ENCODE measurements around the gene CTNNA3. TPM values are rescaled to one million over a fixed set of nuclear protein-coding genes. Genes with fewer than 3 reads are reported as not detected.

The CTNNA3 gene
- total RNA-seq, 1 experiment from 2014 or later, result 0.20 TPM

DNA sequence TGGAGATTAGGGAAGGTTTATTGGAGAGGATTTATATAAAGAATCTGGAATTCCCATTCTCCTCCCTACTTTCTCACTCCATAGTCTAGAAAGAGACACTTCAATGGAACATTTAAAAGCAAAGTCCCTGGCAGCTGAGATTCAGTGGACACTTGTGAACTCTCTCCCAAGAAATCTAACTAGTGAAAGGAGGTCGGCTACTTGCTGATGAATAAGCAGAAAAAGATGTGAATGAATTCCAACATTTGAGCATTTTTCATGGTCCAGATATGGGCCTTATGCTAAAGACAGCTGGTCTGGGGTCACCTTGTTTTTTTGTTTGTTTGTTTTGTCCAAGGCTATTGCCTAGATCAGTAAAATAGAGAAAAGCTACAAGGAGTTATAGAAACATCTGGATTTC, 911.2 kb downstream of the CTNNA3 start:
- Mint-ChIP-seq H3K4me1 (ENCODE audit: low read depth, unreplicated experiment) (no peaks in the 10 kb centered on the region), H3K27me3 (ENCODE audit: insufficient read depth, unreplicated experiment) (peaks cover 3% of the 10 kb centered on the region), H3K36me3 (ENCODE audit: insufficient read depth, unreplicated experiment) (no peaks in the 10 kb centered on the region), H3K27ac (ENCODE audit: unreplicated experiment) (no peak overlapping the region), H3K9me3 (ENCODE audit: unreplicated experiment) (no peaks in the 10 kb centered on the region), H3K4me3 (ENCODE audit: unreplicated experiment) (no peak overlapping the region)
- intact Hi-C loops (cut with micrococcal nuclease; ENCODE audit: unreplicated experiment), result no loop called here
- Histone ChIP-seq H3K4me3 (ENCODE audit: low read depth, low read length) (no peak overlapping the region), H3K27me3 (replicated peaks; ENCODE audit: control insufficient read depth, insufficient read depth, low read length) (no peaks in the 10 kb centered on the region), H3K36me3 (ENCODE audit: control insufficient read depth, insufficient read depth, low read length) (no peaks in the 10 kb centered on the region), H3K4me1 (no peaks in the 10 kb centered on the region), H3K9me3 (no peaks in the 10 kb centered on the region)
- ChIA-PET CTCF (no interaction called here), POLR2A (no interaction called here)
- TF ChIP-seq, protein P1, sequence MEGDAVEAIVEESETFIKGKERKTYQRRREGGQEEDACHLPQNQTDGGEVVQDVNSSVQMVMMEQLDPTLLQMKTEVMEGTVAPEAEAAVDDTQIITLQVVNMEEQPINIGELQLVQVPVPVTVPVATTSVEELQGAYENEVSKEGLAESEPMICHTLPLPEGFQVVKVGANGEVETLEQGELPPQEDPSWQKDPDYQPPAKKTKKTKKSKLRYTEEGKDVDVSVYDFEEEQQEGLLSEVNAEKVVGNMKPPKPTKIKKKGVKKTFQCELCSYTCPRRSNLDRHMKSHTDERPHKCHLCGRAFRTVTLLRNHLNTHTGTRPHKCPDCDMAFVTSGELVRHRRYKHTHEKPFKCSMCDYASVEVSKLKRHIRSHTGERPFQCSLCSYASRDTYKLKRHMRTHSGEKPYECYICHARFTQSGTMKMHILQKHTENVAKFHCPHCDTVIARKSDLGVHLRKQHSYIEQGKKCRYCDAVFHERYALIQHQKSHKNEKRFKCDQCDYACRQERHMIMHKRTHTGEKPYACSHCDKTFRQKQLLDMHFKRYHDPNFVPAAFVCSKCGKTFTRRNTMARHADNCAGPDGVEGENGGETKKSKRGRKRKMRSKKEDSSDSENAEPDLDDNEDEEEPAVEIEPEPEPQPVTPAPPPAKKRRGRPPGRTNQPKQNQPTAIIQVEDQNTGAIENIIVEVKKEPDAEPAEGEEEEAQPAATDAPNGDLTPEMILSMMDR (IDR thresholded peaks at IDR 0.05; ENCODE audit: insufficient read depth in 1 of 2, low read depth in 1 of 2, low read length in 1 of 2, severe bottlenecking in 1 of 2, unreplicated experiment in 1 of 2), result no peak
- no TSS peak for BruUV-seq (replicated peaks)
- DNase-seq, result no peak

DNA sequence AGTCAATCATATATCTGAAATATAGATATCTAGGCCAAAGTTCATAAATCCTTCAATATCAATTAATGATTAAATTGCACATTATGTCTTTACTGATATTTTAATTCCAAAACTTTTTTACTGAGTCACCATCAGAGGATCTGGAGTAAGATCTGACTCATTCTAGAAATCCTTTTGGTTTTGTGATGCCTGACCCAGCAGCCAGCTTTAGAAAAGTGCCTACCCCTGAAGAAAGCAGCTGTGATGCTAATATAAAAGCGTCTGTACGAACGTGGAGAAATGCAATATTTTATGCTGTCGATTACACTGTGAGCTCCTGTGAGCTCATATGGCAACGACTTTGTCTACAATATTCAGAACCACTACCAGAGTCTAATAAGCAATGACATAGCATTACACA, 912.7 kb downstream of the CTNNA3 start:
- H3K27me3 ChIP-seq (replicated peaks; ENCODE audit: control insufficient read depth, insufficient read depth, low read length), result no peaks in the 10 kb centered on the region
- no peaks in the 10 kb centered on the region for H3K9me3 Mint-ChIP-seq (ENCODE audit: unreplicated experiment)
- H3K36me3 Mint-ChIP-seq (ENCODE audit: insufficient read depth, unreplicated experiment), result no peaks in the 10 kb centered on the region
- CTCF ChIA-PET, result no interaction called here
- POLR2A ChIA-PET, result no interaction called here
- no TSS peak for BruUV-seq (replicated peaks)
- H3K4me1 Mint-ChIP-seq (ENCODE audit: low read depth, unreplicated experiment), result no peaks in the 10 kb centered on the region
- H3K4me3 Mint-ChIP-seq (ENCODE audit: unreplicated experiment), result no peak overlapping the region
- DNase-seq, result no peak
- H3K4me1 ChIP-seq, result no peaks in the 10 kb centered on the region
- H3K27ac Mint-ChIP-seq (ENCODE audit: unreplicated experiment), result no peak overlapping the region
- peaks cover 3% of the 10 kb centered on the region for H3K27me3 Mint-ChIP-seq (ENCODE audit: insufficient read depth, unreplicated experiment)
- TF ChIP-seq, protein P1 (IDR thresholded peaks at IDR 0.05; ENCODE audit: insufficient read depth in 1 of 2, low read depth in 1 of 2, low read length in 1 of 2, severe bottlenecking in 1 of 2, unreplicated experiment in 1 of 2), result no peak
- no peak overlapping the region for H3K4me3 ChIP-seq (ENCODE audit: low read depth, low read length)
- intact Hi-C loops (cut with micrococcal nuclease; ENCODE audit: unreplicated experiment), result no loop called here
- H3K36me3 ChIP-seq (ENCODE audit: control insufficient read depth, insufficient read depth, low read length), result no peaks in the 10 kb centered on the region
- no peaks in the 10 kb centered on the region for H3K9me3 ChIP-seq

DNA sequence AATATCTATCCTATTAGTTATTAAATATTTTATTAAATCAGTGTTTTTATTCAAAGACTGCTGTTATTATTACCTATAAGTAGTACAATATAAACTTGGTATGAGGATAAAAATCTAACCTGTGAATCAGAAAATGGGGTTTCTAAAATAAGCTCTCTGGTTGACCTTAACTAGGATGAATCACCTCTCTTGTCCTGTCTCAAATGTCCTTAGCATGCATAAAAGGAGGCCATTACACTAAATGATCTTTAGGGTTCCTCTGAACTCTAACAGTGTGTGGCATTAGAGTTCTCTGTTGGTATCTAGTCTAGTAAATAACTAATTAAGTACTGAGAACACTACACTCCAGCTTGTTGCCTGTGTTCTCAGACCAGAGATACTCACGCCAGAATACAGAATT, 913.2 kb downstream of the CTNNA3 start:
- no peaks in the 10 kb centered on the region for H3K9me3 Mint-ChIP-seq (ENCODE audit: unreplicated experiment)

More for the DNA sequence above, 913.2 kb downstream of the CTNNA3 start:
- Histone ChIP-seq H3K27me3 (replicated peaks; ENCODE audit: control insufficient read depth, insufficient read depth, low read length) (no peaks in the 10 kb centered on the region), H3K4me1 (no peaks in the 10 kb centered on the region), H3K36me3 (ENCODE audit: control insufficient read depth, insufficient read depth, low read length) (no peaks in the 10 kb centered on the region), H3K9me3 (no peaks in the 10 kb centered on the region), H3K4me3 (ENCODE audit: low read depth, low read length) (no peak overlapping the region)
- peaks cover 3% of the 10 kb centered on the region for H3K27me3 Mint-ChIP-seq (ENCODE audit: insufficient read depth, unreplicated experiment)
- DNase-seq, result no peak
- no TSS peak for BruUV-seq (replicated peaks)
- no peaks in the 10 kb centered on the region for H3K4me1 Mint-ChIP-seq (ENCODE audit: low read depth, unreplicated experiment)
- no peak overlapping the region for H3K4me3 Mint-ChIP-seq (ENCODE audit: unreplicated experiment)
- ChIA-PET POLR2A (no interaction called here), CTCF (no interaction called here)
- H3K36me3 Mint-ChIP-seq (ENCODE audit: insufficient read depth, unreplicated experiment), result no peaks in the 10 kb centered on the region
- TF ChIP-seq, protein P1 (IDR thresholded peaks at IDR 0.05; ENCODE audit: insufficient read depth in 1 of 2, low read depth in 1 of 2, low read length in 1 of 2, severe bottlenecking in 1 of 2, unreplicated experiment in 1 of 2), result no peak
- H3K27ac Mint-ChIP-seq (ENCODE audit: unreplicated experiment), result no peak overlapping the region
- intact Hi-C loops (cut with micrococcal nuclease; ENCODE audit: unreplicated experiment), result no loop called here

Data from Caco-2 (cell line).